ENCODE data around the gene RAB40C. TPM values are rescaled to one million over a fixed set of nuclear protein-coding genes. Genes with fewer than 3 reads are reported as not detected.

RAB40C gene
- total RNA-seq, 4 donors from 2014 or later: 17.7 to 28.3 (median 22.1) TPM

DNA sequence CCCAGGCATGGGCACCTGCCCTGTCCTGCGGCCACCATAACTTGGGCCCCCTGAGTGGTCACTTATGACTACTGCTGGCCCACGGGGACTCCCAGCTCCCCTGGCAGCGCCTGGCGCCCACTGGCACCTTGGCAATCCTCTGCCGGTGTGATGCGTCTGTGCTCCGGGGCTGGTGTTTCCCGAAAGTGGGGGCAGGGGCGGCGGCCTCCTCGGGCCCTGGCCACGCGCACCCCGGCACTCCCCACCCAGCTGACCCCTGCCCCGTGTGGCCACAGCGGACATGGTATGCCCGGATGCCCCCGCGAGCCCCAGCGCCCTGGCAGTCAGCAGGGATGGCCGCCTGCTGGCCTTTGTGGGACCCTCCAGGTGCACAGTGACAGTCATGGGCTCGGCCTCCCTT, 67.6 kb downstream of the RAB40C start:
- H3K4me3 ChIP-seq: no peak overlapping the region
- WGBS, 2 donors (ENCODE audit: low coverage in 1 of 2): no CpG with 5 or more reads among the region's 22 CpGs
- H3K4me1 ChIP-seq: peaks cover 0 to 24% (median 12%) of the 10 kb centered on the region in 3 donors
- ATAC-seq: no peak
- peaks cover 0 to 57% of the 10 kb centered on the region in 2 donors for H3K36me3 ChIP-seq
- TF ChIP-seq POLR2A (IDR thresholded peaks at IDR 0.05) (no peak), EP300 (IDR thresholded peaks at IDR 0.05) (no peak), POLR2AphosphoS5 (IDR thresholded peaks at IDR 0.05) (no peak)
- TF ChIP-seq, protein P1, sequence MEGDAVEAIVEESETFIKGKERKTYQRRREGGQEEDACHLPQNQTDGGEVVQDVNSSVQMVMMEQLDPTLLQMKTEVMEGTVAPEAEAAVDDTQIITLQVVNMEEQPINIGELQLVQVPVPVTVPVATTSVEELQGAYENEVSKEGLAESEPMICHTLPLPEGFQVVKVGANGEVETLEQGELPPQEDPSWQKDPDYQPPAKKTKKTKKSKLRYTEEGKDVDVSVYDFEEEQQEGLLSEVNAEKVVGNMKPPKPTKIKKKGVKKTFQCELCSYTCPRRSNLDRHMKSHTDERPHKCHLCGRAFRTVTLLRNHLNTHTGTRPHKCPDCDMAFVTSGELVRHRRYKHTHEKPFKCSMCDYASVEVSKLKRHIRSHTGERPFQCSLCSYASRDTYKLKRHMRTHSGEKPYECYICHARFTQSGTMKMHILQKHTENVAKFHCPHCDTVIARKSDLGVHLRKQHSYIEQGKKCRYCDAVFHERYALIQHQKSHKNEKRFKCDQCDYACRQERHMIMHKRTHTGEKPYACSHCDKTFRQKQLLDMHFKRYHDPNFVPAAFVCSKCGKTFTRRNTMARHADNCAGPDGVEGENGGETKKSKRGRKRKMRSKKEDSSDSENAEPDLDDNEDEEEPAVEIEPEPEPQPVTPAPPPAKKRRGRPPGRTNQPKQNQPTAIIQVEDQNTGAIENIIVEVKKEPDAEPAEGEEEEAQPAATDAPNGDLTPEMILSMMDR (IDR thresholded peaks at IDR 0.05): no peak
- H3K27ac ChIP-seq: no peak overlapping the region
- no peaks in the 10 kb centered on the region for H3K9me3 ChIP-seq
- no peaks in the 10 kb centered on the region for H3K27me3 ChIP-seq

DNA sequence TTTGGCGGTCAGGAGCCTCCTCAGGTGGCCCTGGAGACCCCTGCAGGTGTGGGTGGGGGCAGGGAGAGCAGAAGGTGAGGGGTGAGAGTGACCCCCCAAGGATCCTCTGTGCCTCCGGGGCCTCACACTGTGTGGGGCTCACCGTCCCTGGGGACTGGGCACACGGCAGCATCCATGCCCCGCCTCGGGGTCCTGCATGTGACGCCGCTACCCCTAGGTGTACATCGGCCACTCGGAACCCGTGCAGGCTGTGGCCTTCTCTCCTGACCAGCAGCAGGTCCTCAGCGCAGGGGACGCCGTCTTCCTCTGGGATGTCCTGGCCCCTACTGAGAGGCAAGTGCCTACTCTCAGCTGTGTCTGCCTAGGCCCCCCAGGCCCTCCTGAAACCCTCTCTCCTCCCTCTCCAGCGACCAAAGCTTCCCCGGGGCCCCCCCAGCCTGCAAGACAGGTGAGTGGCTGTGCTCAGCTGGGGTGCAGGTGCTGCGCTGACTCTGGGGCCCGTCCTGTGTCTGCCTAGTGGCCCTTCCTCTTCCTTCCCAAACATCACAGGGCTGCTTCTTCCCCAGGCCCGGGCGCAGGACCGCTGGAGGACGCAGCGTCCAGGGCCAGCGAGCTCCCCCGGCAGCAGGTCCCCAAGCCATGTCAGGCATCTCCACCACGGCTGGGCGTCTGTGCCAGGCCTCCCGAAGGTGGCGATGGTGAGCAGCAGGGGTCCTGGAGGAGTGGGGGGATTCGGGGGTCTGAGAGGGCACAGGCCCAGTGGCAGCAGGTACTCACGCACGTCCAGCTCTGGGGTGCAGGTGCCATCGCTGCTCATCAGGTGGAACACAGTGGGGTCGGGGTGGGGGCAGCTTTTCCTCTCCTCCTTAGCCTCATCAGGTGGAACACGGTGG, 69.1 kb downstream of the RAB40C start:
- no CpG with 5 or more reads among the region's 35 CpGs for WGBS, 2 donors (ENCODE audit: low coverage in 1 of 2)
- Histone ChIP-seq H3K4me1 (peaks cover 0 to 24% (median 12%) of the 10 kb centered on the region in 3 donors), H3K27me3 (no peaks in the 10 kb centered on the region), H3K36me3 (peaks cover 0 to 45% of the 10 kb centered on the region in 2 donors), H3K9me3 (no peaks in the 10 kb centered on the region), H3K27ac (peak overlapping the region in 1 of 4 donors; percentile 83), H3K4me3 (no peak overlapping the region)
- no peak for ATAC-seq
- no peak for TF ChIP-seq EP300 (IDR thresholded peaks at IDR 0.05)
- no peak for TF ChIP-seq POLR2A (IDR thresholded peaks at IDR 0.05)
- TF ChIP-seq, protein P1 (IDR thresholded peaks at IDR 0.05): no peak
- TF ChIP-seq POLR2AphosphoS5 (IDR thresholded peaks at IDR 0.05): no peak

DNA sequence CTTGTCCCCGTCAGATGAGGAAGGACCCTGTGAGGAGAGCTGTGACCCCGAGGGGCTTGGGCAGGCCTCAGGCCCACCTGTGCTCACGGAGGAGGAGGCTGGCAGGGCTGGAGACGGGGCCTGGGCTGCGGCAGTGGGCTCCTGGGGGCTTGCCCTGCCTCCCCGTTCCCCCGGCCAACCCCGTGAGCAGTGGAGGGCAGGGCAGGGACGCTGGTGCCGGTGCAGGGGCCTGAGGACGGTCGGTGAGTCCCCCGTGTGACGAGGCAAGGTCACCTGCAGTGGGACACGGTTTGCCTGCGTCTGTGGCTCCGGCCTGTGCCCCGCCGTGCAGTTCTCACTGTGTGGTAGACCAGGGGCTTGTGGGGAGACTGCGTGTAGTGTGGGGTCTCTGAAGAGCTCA, 69.8 kb downstream of the RAB40C start:
- Histone ChIP-seq H3K36me3 (peaks cover 0 to 43% of the 10 kb centered on the region in 2 donors), H3K27me3 (no peaks in the 10 kb centered on the region), H3K4me3 (no peak overlapping the region), H3K4me1 (peaks cover 0 to 24% (median 12%) of the 10 kb centered on the region in 3 donors), H3K9me3 (no peaks in the 10 kb centered on the region), H3K27ac (peak overlapping the region in 3 of 4 donors; percentile 83 to 91 (median 84))
- WGBS, 2 donors (ENCODE audit: low coverage in 1 of 2): 70% methylated on average over 2 of the region's 20 CpGs; no CpG with 5 or more reads in 1 of the 2 donors
- no peak for TF ChIP-seq POLR2A (IDR thresholded peaks at IDR 0.05)
- TF ChIP-seq, protein P1 (IDR thresholded peaks at IDR 0.05): no peak
- ATAC-seq: no peak

DNA sequence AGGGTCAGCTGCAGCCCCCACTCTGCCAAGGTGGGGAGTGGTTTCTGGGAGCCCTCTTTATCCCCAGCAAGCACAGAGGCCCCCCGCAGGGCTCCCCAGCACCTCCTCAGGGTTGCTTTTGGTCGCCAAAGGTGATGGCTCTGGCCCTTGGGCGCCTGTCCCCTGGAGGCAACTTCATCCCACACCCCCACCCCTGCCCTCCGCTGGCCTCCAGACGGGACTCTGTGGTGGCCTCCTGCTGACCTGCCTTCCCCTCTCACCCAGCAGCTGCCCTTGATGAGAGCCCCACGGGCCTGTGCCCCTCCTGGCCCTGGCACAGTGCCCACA, 70.2 kb downstream of the RAB40C start:
- no peak for ATAC-seq
- Histone ChIP-seq H3K27me3 (no peaks in the 10 kb centered on the region), H3K9me3 (no peaks in the 10 kb centered on the region), H3K27ac (peak overlapping the region; percentile 31 to 91 (median 84)), H3K4me3 (peak overlapping the region in 1 of 2 donors; percentile 43), H3K4me1 (peaks cover 0 to 24% (median 12%) of the 10 kb centered on the region in 3 donors), H3K36me3 (peaks cover 0 to 39% of the 10 kb centered on the region in 2 donors)
- TF ChIP-seq EP300 (IDR thresholded peaks at IDR 0.05) (no peak), POLR2AphosphoS5 (IDR thresholded peaks at IDR 0.05) (no peak), POLR2A (IDR thresholded peaks at IDR 0.05) (no peak)
- TF ChIP-seq, protein P1 (IDR thresholded peaks at IDR 0.05): no peak
- no CpG with 5 or more reads among the region's 6 CpGs for WGBS, 2 donors (ENCODE audit: low coverage in 1 of 2)
